ENCODE data around the gene MED25. TPM values are rescaled to one million over a fixed set of nuclear protein-coding genes. Genes with fewer than 3 reads are reported as not detected.

MED25 gene
- total RNA-seq, 1 experiment from 2014 or later = 81.2 TPM

GRCh38 chr19:49803529-49803856 lies 14.6 kb upstream of the MED25 start (continued):
- TF ChIP-seq AFF4 (CRISPR knock-in tag; IDR thresholded peaks at IDR 0.05; ENCODE audit: borderline replicate concordance) (no peak), GTF2I (CRISPR knock-in tag; conservative IDR thresholded peaks at IDR 0.05) (no peak)

GRCh38 chr19:49805822-49806619 lies 12.1 kb upstream of the MED25 start:
- TF ChIP-seq GTF2I (CRISPR knock-in tag; conservative IDR thresholded peaks at IDR 0.05) = peak; percentile 85
- no peak for TF ChIP-seq USF2 (CRISPR knock-in tag; IDR thresholded peaks at IDR 0.05)
- H3K4me1 Mint-ChIP-seq = peaks cover 32% of the 10 kb centered on the region
- DNase-seq (ENCODE audit: low spot score) = no peak
- 0 out of 2 replicates have a peak overlapping the region, but pooled peaks have one; percentile 30 for H3K4me3 Mint-ChIP-seq
- H3K9me3 Mint-ChIP-seq = no peaks in the 10 kb centered on the region
- peaks cover 5% of the 10 kb centered on the region; the same call in 1 of the 2 replicates for H3K27me3 Mint-ChIP-seq (ENCODE audit: low read depth)
- CTCF ChIA-PET = interaction anchor here (0.7 to 2.1 kb wide), 20 partner anchors 10 to 166 kb away, joined by 3 to 13 read pairs (median 6); partner anchors contain the start of genes AP2A1, CPT1C, MED25 and PNKP
- H3K27ac Mint-ChIP-seq = peak overlapping the region; percentile 90
- no peak for ATAC-seq
- H3K36me3 Mint-ChIP-seq = peaks cover 15% of the 10 kb centered on the region
- POLR2A ChIA-PET = interaction anchor here (0.7 kb wide), 1 partner anchor 59 kb away, joined by 10 read pairs; no protein-coding TSS in a partner anchor

GRCh38 chr19:49806620-49806959 lies 11.5 kb upstream of the MED25 start:
- ATAC-seq = no peak
- ChIA-PET CTCF (interaction anchor here (1.0 kb wide), 1 partner anchor 236 kb away, joined by 3 read pairs; no protein-coding TSS in a partner anchor), POLR2A (no interaction called here)
- 0 out of 2 replicates have a peak overlapping the region, but pooled peaks have one; percentile 90 for H3K27ac Mint-ChIP-seq
- peaks cover 15% of the 10 kb centered on the region for H3K36me3 Mint-ChIP-seq
- H3K27me3 Mint-ChIP-seq (ENCODE audit: low read depth) = peaks cover 5% of the 10 kb centered on the region; the same call in 1 of the 2 replicates
- H3K4me1 Mint-ChIP-seq = peaks cover 32% of the 10 kb centered on the region
- no peak for DNase-seq (ENCODE audit: low spot score)
- no peak overlapping the region for H3K4me3 Mint-ChIP-seq
- no peak for TF ChIP-seq MXD4 (CRISPR knock-in tag; IDR thresholded peaks at IDR 0.05; ENCODE audit: borderline replicate concordance)
- TF ChIP-seq ZNF416 (CRISPR knock-in tag; IDR thresholded peaks at IDR 0.05) = no peak
- TF ChIP-seq PRRX2 (CRISPR knock-in tag; IDR thresholded peaks at IDR 0.05) = no peak
- no peak for TF ChIP-seq ZNF671 (CRISPR knock-in tag; IDR thresholded peaks at IDR 0.05)
- no peak for TF ChIP-seq RELA (CRISPR knock-in tag; IDR thresholded peaks at IDR 0.05; ENCODE audit: borderline replicate concordance)
- no peak for TF ChIP-seq ZNF317 (CRISPR knock-in tag; IDR thresholded peaks at IDR 0.05; ENCODE audit: borderline replicate concordance, low read depth)
- TF ChIP-seq CREM (CRISPR knock-in tag; IDR thresholded peaks at IDR 0.05) = no peak
- no peak for TF ChIP-seq JUN (CRISPR knock-in tag; IDR thresholded peaks at IDR 0.05)
- TF ChIP-seq MAX (CRISPR knock-in tag; IDR thresholded peaks at IDR 0.05) = no peak
- no peak for TF ChIP-seq FOXP1 (CRISPR knock-in tag; IDR thresholded peaks at IDR 0.05; ENCODE audit: borderline replicate concordance)
- TF ChIP-seq ZNF512 (CRISPR knock-in tag; IDR thresholded peaks at IDR 0.05; ENCODE audit: borderline replicate concordance) = no peak
- no peak for TF ChIP-seq RORB (CRISPR knock-in tag; IDR thresholded peaks at IDR 0.05)
- TF ChIP-seq ZNF232 (CRISPR knock-in tag; IDR thresholded peaks at IDR 0.05) = no peak
- TF ChIP-seq NR1H2 (CRISPR knock-in tag; IDR thresholded peaks at IDR 0.05) = no peak
- no peaks in the 10 kb centered on the region for H3K9me3 Mint-ChIP-seq

All from WTC11 (cell line).